Activated gamma-delta T cell (primary cell): ENCODE measurements around the gene HEMK1.

Source experiments
- DNase-seq: peaks from one replicate; lab custom pipeline; 2025; lab: John Stamatoyannopoulos, UW

Gene HEMK1

GRCh38 chr3:50642382-50642781 lies 73.1 kb downstream of the HEMK1 start:
- DNase-seq, result no peak

- DNase-seq, result no peak
These were observed 75.2 kb downstream of the HEMK1 start for GRCh38 chr3:50644561-50644960.

- no peak for DNase-seq
These were observed 76.1 kb downstream of the HEMK1 start for GRCh38 chr3:50645378-50645777.
